ENCODE results near the gene USP13.

- TF ChIP-seq POLR2A (IDR thresholded peaks at IDR 0.05; ENCODE audit: low read depth, low read length) = no peak
- no peak for TF ChIP-seq POLR2AphosphoS5 (IDR thresholded peaks at IDR 0.05; ENCODE audit: low read depth, low read length)
- no peak for TF ChIP-seq POU2F2 (IDR thresholded peaks at IDR 0.05; ENCODE audit: low read depth, low read length)
Measured at GRCh38 chr3:179833294-179833693, 180.5 kb downstream of the USP13 start.

Measured in GM12891 (cell line).